Measurements from ENCODE around the gene KAZN.

KAZN gene

DNA sequence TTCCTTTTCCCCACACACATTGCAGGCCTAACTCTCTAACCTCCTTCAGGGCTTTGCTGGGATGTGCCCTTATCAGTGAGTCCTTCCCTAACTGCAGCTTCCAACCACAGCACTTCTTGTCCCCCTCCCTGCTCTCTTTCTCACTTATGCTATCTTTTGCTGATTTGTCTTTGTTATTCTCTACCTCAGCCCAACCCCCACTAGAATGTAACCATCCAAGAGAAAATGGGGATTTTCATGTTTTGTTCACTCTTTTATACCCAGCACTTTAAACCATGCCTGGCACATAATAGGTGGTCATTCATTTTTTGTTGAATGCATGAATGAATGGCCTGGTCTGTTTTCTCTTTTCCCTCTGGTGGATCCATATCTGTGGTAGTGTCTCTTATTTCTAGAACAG is 243.5 kb downstream of the KAZN start:
- no peak for DNase-seq

- no peak for DNase-seq
Observed at GRCh38 chr1:14842361-14842760, 243.9 kb downstream of the KAZN start.

- no peak for DNase-seq
Observed at GRCh38 chr1:14842891-14843290, 244.4 kb downstream of the KAZN start.

- no peak for DNase-seq
Observed at GRCh38 chr1:14843525-14843924, 245.0 kb downstream of the KAZN start.

GRCh38 chr1:14844356-14844755 is 245.9 kb downstream of the KAZN start:
- no peak for DNase-seq

GRCh38 chr1:14844923-14845617 is 246.6 kb downstream of the KAZN start:
- DNase-seq, result no peak

DNA sequence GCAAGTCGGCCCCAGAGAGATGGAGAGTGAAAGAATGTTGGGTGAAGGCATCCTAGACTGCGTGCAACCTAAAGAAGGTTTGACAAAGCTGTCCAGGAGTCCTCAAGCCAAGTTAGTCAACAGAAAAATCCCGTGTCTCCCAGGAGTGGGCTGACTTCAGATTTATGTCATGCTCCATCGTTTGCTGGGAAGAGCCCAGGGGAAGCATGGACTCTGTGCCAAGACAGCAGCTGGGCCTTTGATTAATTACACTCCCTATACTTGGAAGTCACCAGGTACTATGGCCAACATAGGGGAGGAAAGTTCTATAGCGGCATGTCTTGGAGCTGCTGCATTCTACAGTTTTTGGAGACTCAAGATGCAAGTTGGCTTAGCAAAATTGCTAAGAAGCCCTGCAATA is 247.4 kb downstream of the KAZN start:
- no peak for DNase-seq

- DNase-seq, result no peak
Observed at GRCh38 chr1:14846688-14847087, 248.2 kb downstream of the KAZN start.

- no peak for DNase-seq
Observed at GRCh38 chr1:14848203-14848602, 249.7 kb downstream of the KAZN start.

GRCh38 chr1:14848625-14849024 is 250.1 kb downstream of the KAZN start:
- no peak for DNase-seq

GRCh38 chr1:14849038-14849437 is 250.6 kb downstream of the KAZN start:
- DNase-seq, result no peak

DNA sequence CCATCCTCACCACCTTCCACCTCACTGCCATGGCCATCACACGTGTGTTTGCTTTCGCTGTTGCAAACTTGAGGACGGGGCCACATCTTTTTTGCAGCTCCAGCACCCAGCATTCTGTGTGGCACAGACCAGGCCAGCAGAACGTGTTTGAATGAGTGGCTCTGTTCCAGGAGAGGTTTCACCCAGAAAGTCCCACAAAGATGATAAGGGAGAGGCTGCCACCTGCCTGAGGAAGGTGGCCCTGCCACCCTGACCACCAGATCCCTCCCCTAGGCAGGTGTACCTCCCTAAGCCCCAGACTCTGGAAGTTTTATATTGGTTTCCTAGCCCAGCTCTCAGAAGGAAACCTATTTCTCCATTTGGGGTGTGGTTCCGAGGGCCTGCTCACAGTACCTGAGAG is 252.1 kb downstream of the KAZN start:
- DNase-seq, result no peak

DNA sequence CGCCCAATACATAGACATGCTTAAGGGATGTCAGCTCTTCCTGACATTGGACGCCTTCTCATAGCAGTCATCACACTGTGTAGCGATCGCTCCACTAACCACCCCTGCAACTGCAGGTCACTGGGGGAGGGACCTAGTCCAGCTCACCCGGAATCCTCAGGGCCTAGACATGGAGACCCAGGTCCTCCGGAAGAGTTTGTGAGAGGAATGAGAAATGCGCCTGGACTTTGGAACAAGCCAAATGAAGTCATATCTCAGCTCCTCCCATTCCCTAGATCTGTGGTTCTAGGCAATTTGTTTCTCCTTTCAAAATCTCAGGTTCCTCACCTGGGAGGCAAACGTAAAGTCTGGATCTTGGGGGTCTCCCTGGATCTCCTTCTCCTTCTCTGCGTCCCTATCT is 253.3 kb downstream of the KAZN start:
- DNase-seq, result no peak

GRCh38 chr1:14852291-14852690 is 253.8 kb downstream of the KAZN start:
- no peak for DNase-seq

- no peak for DNase-seq
Observed at GRCh38 chr1:14853518-14853917, 255.0 kb downstream of the KAZN start.

GRCh38 chr1:14855268-14855667 is 256.8 kb downstream of the KAZN start:
- DNase-seq, result no peak

- DNase-seq, result no peak
Observed at GRCh38 chr1:14855801-14856200, 257.3 kb downstream of the KAZN start.

DNA sequence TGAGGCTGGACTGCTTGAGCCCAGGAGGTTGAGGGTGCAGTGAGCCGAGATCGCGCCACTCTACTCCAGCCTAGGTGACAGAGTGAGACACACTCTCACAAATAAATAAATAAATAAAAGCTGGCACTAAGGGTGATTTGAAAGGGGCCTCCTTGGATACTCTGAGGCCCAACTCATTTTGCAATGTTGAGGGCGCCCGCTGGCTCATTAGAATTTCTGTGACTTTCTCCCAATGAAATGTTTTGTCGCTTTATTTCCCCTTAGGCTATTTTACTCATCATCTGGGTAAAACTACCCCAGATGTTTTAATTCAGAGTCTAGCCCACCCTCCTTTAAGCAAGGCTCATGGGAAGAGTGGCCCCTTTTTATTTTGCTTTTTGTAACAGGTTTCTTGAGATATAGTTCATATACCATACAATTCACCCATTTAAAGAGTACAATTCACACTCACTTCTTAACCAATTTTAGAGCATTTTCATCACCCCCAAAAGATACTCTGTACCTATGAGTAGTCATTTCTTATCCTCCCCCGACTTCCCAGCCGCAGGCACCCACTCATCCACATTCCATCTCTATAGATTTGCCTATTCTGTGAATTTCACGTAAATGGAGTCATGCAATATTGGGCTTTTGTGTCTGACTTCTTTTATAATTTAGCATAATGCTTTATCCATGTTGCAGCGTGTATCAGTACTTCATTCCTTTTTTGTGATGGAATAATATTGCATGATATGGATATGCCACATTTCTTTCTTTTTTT is 259.1 kb downstream of the KAZN start:
- DNase-seq, result no peak

GRCh38 chr1:14862114-14862771 is 263.8 kb downstream of the KAZN start:
- no peak for DNase-seq

DNA sequence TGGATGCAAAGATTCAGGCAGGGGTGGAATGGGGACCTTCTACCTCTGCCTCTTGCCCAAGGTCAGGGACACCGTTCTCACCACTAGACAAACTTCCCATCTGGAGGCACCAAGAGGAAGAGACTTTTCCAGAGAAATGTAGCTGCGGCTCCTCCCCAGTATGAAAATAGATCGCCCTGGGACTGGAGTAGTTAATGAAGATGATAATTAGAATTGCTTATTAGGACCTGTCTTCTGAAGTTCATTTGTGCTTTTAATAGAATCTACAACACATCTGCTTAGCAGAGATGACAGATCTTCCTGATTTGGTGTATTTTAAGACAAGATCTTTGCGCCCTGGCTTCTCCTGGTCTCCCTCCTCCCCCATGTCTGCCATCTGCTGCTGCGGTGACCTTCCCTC is 266.6 kb downstream of the KAZN start:
- no peak for DNase-seq

- no peak for DNase-seq
Observed at GRCh38 chr1:14866911-14867612, 268.6 kb downstream of the KAZN start.

GRCh38 chr1:14869187-14869586 is 270.7 kb downstream of the KAZN start:
- DNase-seq, result no peak

DNA sequence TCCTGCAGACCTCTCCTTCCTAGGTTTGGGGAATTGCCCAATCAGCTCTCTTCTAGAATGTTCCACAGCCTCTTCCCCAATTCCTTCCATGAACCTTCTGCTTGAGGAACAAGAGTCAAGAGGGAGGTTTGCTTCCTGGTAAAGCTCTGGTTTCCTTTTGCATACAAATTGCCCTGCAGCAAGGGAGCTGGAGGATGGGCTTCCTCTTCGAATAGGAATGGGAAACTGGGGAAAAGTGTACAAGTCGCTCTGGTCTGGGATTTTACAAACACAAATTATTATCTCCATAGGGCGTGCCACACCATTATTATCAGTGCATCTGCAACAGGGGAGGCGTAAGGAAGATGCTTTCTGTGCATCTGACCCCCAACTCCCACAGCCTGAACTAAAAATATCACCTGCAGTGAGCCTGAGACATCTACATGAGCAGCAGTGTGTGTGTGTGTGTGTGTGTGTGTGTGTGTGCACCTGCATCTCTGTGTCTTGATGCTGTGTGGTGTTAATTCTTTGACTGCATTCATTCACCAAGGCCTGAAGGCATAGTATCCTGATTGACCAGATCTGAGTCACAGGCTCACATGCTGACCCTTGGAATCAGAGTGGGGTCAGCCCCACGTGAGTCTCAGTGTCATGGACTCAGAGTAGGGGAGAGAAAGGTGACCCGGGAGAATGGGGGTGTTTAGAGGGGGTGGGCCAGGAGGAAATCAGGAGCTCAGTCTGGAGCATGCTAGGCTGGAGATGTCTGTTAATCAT is 272.9 kb downstream of the KAZN start:
- no peak for DNase-seq

Measured in activated CD8-positive, alpha-beta memory T cell treated with anti-CD3 and anti-CD28 coated beads for 24 hours (primary cell).